Jurkat, Clone E6-1 (cell line): ENCODE measurements around the gene STIM2.
"Not testable (repeated sequence)": the region's sequence is repeated elsewhere in the genome, so short reads cannot be mapped to it uniquely, and the experiment has no call there.

Source experiments
- DNase-seq: peaks from one replicate; pipeline ENCODE4 v3.0.0-alpha.2; 2011; ENCODE audit warnings: low read depth, low spot score
- H3K4me3 ChIP-seq: 2 replicates; pipeline ENCODE4 v1.5.1; 2011; ENCODE audit warnings: mild to moderate bottlenecking, low read length, control low read depth, moderate library complexity

The STIM2 gene

DNA sequence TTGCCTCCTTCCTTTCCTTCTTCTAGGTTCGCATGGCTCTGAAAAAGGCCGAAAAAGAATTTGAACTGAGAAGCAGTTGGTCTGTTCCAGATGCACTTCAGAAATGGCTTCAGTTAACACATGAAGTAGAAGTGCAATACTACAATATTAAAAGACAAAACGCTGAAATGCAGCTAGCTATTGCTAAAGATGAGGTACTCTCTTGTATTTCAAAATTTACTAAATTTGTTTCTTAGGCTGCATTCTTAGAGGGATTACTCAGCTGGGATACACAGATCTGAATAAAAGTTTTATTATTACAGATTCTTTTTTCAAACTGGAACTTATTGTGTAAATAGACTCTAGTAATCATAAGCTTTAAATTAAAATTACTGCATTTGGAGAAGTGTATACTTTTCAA, 146.9 kb downstream of the STIM2 start:
- H3K4me3 ChIP-seq = no peak overlapping the region
- DNase-seq = no peak

DNA sequence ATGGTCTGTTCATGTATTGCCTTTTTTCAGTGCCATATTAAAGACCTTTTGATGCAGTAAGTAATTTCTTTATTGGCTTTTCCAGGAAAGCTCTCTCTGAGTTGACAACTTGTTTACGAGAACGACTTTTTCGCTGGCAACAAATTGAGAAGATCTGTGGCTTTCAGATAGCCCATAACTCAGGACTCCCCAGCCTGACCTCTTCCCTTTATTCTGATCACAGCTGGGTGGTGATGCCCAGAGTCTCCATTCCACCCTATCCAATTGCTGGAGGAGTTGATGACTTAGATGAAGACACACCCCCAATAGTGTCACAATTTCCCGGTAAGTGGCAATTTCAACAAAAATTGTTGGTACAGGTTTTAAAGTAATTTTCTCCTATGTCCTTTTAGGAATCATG, 148.0 kb downstream of the STIM2 start:
- DNase-seq = no peak
- H3K4me3 ChIP-seq = no peak overlapping the region

DNA sequence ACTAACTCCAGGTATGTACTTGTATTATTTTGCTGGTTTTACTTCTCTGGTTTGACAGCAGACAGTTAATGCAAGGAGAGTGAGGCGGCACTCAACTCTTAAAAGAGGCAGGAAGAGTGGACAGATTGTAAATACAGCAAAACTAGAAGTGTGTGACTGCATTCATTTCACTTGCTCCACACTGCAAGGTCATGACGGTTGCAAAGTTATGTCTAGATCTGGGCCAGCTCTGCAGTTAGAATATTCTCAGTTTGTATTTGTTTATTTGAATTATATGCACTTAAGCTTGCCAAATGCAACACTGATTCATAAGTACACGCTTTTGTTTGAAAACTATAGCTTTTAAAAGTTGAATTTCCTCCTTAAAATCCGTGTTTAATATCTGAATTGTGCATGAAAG, 148.9 kb downstream of the STIM2 start:
- no peak overlapping the region for H3K4me3 ChIP-seq
- DNase-seq = no peak

DNA sequence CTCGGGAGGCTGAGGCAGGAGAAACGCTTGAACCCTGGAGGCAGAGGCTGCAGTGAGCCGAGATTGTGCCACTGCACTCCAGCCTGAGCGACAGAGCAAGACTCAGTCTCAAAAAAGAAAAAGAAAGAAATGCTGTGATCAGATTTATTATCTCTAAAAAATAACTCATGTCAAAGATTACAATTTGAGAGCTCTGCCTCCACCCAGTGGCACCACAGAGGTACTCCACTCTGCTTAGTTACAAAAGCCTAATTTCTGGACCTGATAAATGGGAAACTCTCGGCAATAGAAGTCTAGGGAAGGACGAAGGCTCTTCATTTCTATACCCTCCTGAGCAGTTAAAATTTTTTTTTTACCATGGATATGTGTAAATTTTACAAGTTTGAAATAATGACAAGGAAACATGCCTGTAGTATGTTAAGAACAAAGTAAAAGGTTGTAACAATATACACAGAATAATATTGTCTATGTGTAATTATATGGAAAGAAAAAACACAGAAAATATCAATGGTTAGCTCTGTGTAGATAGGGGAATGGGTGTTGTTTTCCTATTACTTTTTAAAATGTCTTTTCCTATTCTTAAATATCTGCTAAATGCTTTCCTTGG, 149.8 kb downstream of the STIM2 start:
- peak; percentile 57 for DNase-seq

DNA sequence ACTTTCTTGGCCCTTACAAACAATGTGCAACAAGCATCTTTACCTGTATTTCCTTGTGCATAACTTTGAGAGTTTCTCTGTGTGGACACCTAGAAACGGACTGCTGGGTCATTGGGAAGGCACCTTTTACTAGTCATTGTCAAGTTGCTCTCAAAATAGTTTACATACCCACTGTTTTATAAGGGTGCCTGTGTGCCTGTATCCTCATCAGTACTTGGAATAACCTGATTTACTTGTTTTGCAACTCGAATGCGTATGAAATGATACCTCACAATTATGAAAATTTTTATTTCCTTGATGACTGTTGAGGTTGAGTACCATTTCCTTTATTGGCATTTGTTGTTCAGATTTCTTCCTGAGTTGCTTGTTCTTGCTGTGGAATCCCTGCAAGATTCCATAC, 150.8 kb downstream of the STIM2 start:
- no peak overlapping the region for H3K4me3 ChIP-seq
- DNase-seq = no peak

More for the DNA sequence above, 149.8 kb downstream of the STIM2 start:
- H3K4me3 ChIP-seq = no peak overlapping the region

DNA sequence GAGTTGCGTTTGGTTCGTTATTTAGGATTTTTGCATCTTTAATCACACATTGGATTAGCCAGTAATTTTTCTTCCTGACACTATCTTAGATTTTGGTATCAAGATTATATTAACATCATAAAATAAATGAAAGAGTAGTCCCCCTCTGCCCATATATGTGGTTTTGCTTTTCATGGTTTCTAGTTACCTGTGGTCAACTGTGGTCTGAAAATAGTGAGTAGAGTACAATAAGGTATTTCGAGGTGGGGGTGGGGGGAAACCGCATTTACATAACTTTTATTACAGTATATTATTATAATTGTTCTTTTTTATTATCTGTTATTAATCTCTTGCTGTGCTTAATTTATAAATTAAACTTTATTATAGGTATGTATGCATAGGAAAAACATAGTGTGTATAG, 152.4 kb downstream of the STIM2 start:
- no peak for DNase-seq
- H3K4me3 ChIP-seq = no peak overlapping the region

DNA sequence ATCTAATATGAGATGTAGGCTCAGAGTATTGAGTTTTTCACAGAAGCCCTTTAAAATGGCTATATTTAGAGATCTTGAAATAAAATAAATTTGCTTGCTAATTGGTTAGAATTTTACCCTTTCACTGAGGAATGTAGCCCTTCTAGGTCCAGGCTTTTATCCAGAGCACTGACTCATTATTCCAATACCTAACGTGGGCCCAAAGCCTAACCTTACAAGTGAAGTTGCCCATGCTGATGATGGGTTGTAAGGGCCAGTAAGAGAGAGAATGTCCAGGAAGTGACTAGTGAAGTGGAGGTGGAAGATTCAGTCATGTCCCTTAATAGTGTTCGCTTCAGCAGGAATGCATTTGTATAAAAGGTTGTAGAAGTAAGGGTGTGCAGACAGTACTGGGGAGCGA, 155.9 kb downstream of the STIM2 start:
- H3K4me3 ChIP-seq = no peak overlapping the region
- no peak for DNase-seq

DNA sequence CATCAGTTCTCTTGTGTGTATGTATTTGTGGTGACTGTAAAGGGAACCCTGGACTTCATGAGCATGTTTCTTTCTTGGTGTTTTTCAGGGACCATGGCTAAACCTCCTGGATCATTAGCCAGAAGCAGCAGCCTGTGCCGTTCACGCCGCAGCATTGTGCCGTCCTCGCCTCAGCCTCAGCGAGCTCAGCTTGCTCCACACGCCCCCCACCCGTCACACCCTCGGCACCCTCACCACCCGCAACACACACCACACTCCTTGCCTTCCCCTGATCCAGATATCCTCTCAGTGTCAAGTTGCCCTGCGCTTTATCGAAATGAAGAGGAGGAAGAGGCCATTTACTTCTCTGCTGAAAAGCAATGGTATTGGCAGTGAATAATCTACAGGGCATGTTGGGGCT, 157.0 kb downstream of the STIM2 start:
- no peak for DNase-seq
- no peak overlapping the region for H3K4me3 ChIP-seq

DNA sequence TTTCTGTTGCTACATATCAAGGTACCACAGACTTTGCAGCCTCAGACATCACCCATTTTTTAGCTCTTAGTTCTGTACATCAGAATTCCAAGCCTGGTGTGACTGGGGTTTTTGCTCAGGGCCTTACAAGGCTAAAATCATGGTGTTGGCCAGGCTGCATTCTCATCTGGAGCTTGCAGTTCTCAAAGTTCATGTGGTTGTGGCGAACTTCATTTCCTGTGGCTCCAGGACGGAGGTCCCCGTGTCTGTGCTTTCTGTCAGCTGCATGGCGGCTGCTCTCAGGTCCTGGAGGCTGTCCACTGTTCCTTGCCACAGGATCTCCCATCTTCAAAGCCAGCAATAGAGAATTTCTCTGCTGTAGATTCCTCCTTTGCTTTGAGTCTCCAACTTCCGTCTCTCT, 157.4 kb downstream of the STIM2 start:
- DNase-seq = peak; percentile 16
- H3K4me3 ChIP-seq = no peak overlapping the region

DNA sequence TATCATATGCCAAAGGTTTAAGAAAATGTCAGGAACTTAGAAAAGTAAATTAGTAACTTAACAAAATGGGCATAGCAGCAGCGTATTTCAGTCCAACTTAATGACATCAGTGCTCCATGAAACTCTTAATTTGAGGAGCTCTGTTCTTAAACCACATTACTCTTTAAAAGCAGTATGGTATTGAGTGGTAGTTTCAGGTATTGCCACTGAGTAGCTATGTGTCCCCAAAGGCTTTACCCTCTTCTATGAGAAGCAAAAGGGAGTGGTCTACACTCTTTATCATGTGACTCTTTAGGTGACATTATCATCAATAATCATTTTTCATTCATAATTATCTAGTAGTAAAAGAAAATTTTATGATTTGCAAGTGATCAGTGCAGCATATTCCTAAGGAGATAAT, 158.3 kb downstream of the STIM2 start:
- DNase-seq = no peak
- no peak overlapping the region for H3K4me3 ChIP-seq

DNA sequence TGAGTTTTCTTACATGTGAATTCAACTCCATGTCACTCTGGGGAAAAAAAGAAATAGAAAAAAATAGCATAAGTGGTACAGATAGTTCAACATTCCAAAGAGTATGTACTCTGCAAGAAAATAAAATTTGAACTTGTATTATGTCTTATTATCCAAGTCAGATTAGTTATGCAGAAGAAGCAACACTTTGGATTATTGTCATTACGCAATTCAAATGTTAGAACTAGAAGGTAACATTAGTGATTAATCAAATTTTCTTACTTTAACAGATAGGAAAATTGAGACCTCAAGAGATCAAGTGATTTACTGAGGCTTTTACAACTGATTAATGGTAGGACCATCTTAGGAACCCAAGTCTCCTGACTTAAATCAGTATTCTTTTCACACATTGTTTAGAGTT, 159.1 kb downstream of the STIM2 start:
- no peak overlapping the region for H3K4me3 ChIP-seq
- DNase-seq = no peak

DNA sequence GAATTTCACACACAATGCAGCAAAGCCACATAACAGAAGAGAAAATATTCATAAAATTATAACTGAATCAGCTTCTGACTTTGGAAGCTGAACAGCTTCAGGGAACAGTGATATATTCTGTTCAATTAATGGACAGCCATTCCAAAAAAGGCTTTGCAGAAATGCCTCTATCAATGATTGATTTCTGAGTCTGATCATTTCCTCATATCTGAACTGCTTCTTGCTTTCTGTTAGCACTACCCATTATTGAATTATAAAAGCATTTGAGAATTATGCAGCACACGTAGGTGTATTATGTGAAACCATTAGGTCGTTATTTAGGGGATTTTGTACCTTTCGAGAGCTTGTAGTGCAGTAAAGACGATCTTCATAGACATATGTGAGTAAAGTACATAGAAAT, 159.6 kb downstream of the STIM2 start:
- no peak overlapping the region for H3K4me3 ChIP-seq
- DNase-seq = no peak

DNA sequence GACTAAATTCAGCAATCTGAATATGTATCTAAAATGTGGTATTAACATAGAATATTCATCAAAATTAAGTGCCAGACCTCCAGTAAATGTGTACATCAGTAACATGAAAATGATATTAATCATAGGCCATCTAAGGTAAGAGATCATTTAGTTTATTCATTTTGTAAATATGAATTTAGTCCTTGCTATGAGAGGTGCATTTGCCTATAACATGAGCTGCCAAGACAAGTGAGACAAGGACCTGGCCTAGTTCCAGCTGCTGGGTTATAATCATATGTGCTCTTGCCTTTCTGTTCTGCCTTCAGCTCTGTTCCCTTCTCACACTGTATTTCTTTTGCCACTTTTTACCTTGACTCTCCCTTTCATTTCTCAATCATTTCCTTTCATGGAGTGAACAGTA, 160.0 kb downstream of the STIM2 start:
- no peak for DNase-seq
- no peak overlapping the region for H3K4me3 ChIP-seq

DNA sequence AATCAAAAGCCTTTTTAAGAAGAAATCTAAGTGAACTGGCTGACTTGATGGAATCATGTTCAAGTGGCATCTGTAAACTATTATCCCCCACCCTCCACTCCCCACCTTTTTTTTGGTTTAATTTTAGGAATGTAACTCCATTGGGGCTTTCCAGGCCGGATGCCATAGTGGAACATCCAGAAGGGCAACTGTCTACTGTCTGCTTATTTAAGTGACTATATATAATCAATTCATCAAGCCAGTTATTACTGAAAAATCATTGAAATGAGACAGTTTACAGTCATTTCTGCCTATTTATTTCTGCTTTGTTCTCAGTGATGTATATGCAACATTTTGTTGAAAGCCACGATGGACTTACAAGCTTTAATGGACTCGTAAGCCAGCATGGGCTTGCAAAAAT, 162.3 kb downstream of the STIM2 start:
- H3K4me3 ChIP-seq = no peak overlapping the region
- DNase-seq = no peak

DNA sequence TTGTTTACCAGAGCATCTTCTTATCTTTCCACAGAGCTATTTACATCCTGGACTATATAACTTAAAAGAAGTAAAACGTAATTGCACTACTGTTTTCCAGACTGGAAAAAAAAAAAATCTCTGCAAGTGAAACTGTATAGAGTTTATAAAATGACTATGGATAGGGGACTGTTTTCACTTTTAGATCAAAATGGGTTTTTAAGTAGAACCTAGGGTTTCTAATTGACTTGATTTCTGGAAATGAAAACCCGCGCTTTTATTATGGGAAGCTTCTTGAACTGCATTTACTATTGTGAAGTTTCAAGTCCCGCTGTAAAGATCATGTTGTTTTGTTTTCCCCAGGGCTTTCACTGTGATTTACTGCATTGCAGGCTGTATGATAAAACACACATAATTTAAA, 162.7 kb downstream of the STIM2 start:
- H3K4me3 ChIP-seq = no peak overlapping the region
- DNase-seq = no peak

DNA sequence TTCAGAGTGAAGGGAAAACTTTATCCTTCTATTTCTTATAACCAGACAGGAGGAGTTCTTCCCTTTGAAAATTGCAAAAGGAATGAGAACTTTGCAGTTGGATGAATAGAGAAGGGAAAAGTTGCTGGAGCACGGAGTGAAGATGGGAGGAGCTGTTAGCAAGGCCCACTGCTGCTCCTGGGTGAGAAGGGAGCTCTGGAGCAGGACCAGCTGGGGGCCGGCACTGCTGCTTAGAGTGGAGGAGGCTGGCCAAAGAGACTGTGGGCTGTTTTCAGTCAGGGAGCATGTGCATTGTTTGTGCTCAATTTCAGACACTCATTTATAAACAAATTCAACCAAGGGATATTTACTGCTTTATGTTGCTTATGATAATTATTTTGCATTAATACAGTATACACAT, 164.2 kb downstream of the STIM2 start:
- DNase-seq = no peak

DNA sequence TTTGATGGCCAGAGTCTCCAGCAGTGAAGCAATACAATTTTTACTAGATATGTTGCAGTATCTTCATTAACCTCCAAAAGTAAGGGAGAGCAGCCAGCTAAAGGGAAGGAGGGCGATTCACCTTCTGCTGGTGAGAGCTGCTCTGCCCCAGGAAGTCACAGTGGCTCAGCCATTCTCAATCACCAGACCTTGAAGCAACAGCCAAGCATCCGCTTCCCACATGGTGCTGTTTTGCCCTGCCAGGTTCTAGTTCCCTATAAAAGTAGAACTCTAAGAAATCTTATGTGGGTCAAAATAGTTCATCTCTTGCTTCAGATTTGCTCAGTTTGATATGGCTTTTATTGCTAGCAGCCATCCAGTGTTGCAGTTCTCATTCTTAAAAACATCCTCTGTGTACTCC, 166.8 kb downstream of the STIM2 start:
- H3K4me3 ChIP-seq = no peak overlapping the region
- no peak for DNase-seq

More for the DNA sequence above, 164.2 kb downstream of the STIM2 start:
- no peak overlapping the region for H3K4me3 ChIP-seq

DNA sequence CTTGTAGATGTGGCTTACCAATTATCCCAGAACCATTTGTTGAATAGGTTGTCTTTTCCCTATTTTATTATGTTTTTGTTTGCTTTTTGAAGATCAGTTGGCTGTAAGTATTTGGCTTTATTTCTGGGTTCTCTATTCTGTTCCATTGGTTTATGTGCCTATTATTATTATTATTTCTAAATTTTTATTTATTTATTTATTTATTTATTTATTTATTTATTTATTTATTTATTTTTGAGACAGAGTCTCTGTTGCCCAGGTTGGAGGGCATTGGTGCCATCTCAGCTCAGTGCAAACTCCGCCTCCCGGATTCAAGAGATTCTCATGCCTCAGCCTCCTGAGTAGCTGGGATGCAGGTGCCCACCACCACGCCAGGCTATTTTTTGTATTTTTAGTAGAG, 174.5 kb downstream of the STIM2 start:
- not testable (repeated sequence) for H3K4me3 ChIP-seq, DNase-seq

DNA sequence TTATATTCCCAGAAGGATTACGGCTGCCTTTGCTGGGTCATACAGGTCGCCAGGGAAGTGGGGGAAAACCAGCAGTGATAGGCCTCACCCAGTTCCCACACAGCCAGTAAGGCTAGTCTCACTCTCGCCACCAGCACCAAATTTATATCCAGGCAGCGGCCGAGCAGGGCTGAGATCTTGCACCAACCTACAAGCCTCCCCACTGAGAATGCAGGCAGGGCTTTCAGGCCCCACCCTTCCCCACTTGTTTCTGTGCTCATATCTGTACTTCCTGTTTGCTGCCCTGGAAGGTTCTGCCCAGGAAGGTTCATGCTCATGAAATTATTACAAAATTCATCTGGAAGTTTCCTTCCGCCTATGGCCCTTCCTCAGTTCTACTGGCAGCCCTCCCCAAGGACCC, 179.7 kb downstream of the STIM2 start:
- no peak overlapping the region for H3K4me3 ChIP-seq
- no peak for DNase-seq

DNA sequence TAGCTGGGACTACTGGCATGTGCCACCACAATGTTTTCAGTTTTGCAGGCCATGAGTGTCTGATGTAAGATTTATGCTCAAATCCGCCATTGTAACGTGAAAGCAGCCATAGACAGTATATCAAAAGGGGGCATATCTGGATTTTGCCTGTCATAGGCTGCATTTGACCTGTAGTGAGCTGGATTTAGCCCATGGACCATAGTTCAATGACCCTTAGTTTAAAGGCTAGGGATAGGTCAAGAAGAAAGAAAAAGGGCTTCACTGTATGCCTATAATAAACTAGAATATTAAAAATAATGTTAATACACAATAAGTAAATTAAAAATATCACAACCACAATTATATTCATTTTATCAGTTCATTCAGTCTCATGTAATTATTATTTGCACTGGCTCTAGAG, 181.8 kb downstream of the STIM2 start:
- no peak overlapping the region for H3K4me3 ChIP-seq
- DNase-seq = no peak

DNA sequence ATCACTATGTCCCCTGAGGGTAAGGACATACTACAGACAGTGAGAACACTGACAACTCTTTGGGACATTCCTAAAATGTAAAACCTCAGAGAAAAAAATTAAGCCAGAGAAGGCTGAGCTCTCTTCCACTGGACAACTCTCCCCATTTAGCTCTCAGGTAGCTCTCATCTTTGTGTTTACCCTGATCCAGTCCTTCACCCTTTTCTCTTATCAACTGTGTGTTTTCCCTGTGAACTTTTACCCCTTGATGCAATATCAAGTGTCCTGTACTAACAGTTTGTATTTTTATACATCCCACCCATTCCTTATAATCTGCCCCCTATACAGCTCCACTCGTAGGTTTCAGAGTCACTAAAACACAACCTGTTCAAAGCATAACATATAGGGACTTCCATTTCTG, 182.6 kb downstream of the STIM2 start:
- no peak for DNase-seq
- H3K4me3 ChIP-seq = no peak overlapping the region

DNA sequence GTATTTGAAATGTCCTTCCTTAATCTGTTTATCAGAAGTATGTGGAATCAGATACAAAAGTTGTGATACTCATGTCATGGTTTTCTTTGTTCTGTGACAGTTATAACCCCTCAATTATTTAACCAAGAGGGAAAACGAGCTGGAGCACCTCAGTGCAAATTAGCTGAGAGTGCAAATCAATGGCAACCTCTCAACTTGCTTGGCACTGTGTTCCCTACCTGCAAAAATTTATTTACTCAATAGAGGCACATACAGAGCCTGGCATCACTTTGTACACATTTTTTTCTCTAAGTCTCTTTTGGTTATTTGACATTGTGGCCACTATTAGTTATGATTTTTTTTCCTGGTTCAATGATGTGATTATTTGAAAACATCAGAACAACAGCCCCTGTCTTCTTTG, 186.2 kb downstream of the STIM2 start:
- H3K4me3 ChIP-seq = no peak overlapping the region
- no peak for DNase-seq
